Measurements from ENCODE around the gene RSPH10B. TPM values are rescaled to one million over a fixed set of nuclear protein-coding genes. Genes with fewer than 3 reads are reported as not detected.
"Not testable (repeated sequence)": the region's sequence is repeated elsewhere in the genome, so short reads cannot be mapped to it uniquely, and the experiment has no call there.

The RSPH10B gene
- total RNA-seq, 6 experiments from 2014 or later = 0.24 TPM; not detected in 5

DNA sequence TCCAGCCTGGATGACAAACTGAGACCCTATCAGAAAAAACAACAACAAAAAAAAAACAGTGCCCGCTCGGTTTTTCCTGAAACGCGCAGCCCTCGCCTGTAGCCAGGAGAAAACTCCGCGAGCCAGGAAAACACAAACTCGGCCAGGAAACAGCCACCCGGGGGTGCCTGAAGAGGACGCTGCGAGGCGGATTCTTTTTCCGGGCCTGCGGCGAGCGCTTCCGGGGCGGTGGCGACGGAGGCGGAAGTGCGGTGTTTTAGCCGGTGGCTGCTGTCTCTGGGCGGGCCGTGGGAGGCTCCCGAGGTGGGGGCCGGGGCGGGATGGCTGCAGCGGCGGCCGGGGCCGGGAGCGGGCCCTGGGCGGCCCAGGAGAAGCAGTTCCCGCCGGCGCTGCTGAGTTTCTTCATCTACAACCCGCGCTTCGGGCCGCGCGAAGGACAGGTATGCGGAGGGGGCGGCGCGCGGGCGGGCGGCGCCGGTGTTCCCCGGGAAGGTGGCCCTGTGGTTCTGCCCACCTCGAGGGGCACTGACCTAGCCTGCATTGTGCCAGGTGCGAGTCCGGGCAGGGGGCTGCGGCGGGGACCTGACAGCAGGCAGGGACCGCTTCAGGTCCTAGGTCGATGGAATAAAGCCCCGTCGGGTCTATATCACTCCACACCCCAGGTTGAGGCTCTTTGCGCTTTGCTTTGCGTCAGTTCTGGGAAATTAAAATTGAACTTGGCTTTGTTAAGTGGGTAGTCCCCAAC lies 71.8 kb downstream of the RSPH10B start, which contains the start of gene CCZ1:
CCZ1 (plus strand) TSS at position 254 of the 745 bp plus-strand sequence; CDS start at position 321, 67 bp downstream.
- TF ChIP-seq CTCF (IDR thresholded peaks at IDR 0.05) = peak; percentile 26; the same call in 1 of the 2 replicates
- H3K27ac Mint-ChIP-seq = peak within 1 kb of the TSS; percentile 83
- peak within 1 kb of the TSS; percentile 92 for H3K4me3 Mint-ChIP-seq
- peak; percentile 46 for DNase-seq
- not testable (repeated sequence) for H3K36me3 Mint-ChIP-seq (ENCODE audit: low read depth); H3K9me3 Mint-ChIP-seq; H3K27me3 Mint-ChIP-seq (ENCODE audit: insufficient read depth)
- peaks cover 10% of the 10 kb centered on the region; the same call in 1 of the 2 replicates for H3K4me1 Mint-ChIP-seq (ENCODE audit: low read depth)

- peak overlapping the region; percentile 70 for H3K4me3 Mint-ChIP-seq
Measured at GRCh38 chr7:5897369-5897919, 73.0 kb downstream of the RSPH10B start.

GRCh38 chr7:5892498-5892897 lies 78.0 kb downstream of the RSPH10B start:
- no peak overlapping the region for H3K27ac Mint-ChIP-seq
- H3K9me3 Mint-ChIP-seq = no peaks in the 10 kb centered on the region
- 0 out of 2 replicates have a peak, but pooled peaks cover 5% of the 10 kb centered on the region for H3K4me1 Mint-ChIP-seq (ENCODE audit: low read depth)
- no peak for DNase-seq
- H3K36me3 Mint-ChIP-seq (ENCODE audit: low read depth) = no peaks in the 10 kb centered on the region
- peaks cover 1% of the 10 kb centered on the region for H3K27me3 Mint-ChIP-seq (ENCODE audit: insufficient read depth)
- TF ChIP-seq CTCF (IDR thresholded peaks at IDR 0.05) = no peak
- H3K4me3 Mint-ChIP-seq = no peak overlapping the region

More at GRCh38 chr7:5897369-5897919, 73.0 kb downstream of the RSPH10B start:
- peaks cover 10% of the 10 kb centered on the region; the same call in 1 of the 2 replicates for H3K4me1 Mint-ChIP-seq (ENCODE audit: low read depth)
- DNase-seq; H3K27me3 Mint-ChIP-seq (ENCODE audit: insufficient read depth); H3K36me3 Mint-ChIP-seq (ENCODE audit: low read depth); H3K9me3 Mint-ChIP-seq: not testable (repeated sequence)
- H3K27ac Mint-ChIP-seq = peak overlapping the region; percentile 51; the same call in 1 of the 2 replicates

DNA sequence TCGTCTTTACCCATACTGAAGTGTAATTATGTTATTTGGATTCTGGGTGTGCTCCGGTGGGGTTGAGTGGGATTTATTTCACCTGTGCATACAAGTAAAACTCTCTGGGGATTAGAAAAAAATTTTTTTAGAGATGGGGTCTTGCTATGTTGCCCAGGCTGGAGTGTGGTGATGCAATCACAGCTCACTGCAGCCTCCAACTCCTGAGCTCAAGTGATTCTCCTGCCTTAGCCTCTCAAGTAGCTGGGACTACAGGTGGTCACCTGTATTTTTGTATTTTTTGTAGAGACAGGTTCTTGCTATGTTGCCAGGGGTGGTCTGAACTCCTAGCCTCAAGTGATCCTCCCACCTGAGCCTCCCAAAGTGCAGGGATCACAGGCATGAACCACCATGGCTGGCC lies 80.2 kb downstream of the RSPH10B start:
- not testable (repeated sequence) for H3K4me3 Mint-ChIP-seq; DNase-seq; H3K9me3 Mint-ChIP-seq; H3K36me3 Mint-ChIP-seq (ENCODE audit: low read depth); H3K27me3 Mint-ChIP-seq (ENCODE audit: insufficient read depth); H3K27ac Mint-ChIP-seq; H3K4me1 Mint-ChIP-seq (ENCODE audit: low read depth)

GRCh38 chr7:5888021-5888420 lies 82.5 kb downstream of the RSPH10B start:
- not testable (repeated sequence) for DNase-seq; H3K9me3 Mint-ChIP-seq; H3K27ac Mint-ChIP-seq; H3K36me3 Mint-ChIP-seq (ENCODE audit: low read depth); H3K4me1 Mint-ChIP-seq (ENCODE audit: low read depth); H3K27me3 Mint-ChIP-seq (ENCODE audit: insufficient read depth); H3K4me3 Mint-ChIP-seq

- not testable (repeated sequence) for H3K4me3 Mint-ChIP-seq; H3K4me1 Mint-ChIP-seq (ENCODE audit: low read depth); H3K27ac Mint-ChIP-seq; H3K36me3 Mint-ChIP-seq (ENCODE audit: low read depth); H3K27me3 Mint-ChIP-seq (ENCODE audit: insufficient read depth); H3K9me3 Mint-ChIP-seq; DNase-seq
Measured at GRCh38 chr7:5884431-5884830, 86.1 kb downstream of the RSPH10B start.

- H3K27ac Mint-ChIP-seq; H3K4me3 Mint-ChIP-seq; H3K36me3 Mint-ChIP-seq (ENCODE audit: low read depth); H3K27me3 Mint-ChIP-seq (ENCODE audit: insufficient read depth); DNase-seq; H3K9me3 Mint-ChIP-seq: not testable (repeated sequence)
- H3K4me1 Mint-ChIP-seq (ENCODE audit: low read depth) = peaks cover 10% of the 10 kb centered on the region
Measured at GRCh38 chr7:5880106-5880505, 90.4 kb downstream of the RSPH10B start.

GRCh38 chr7:5879591-5879990 lies 90.9 kb downstream of the RSPH10B start:
- not testable (repeated sequence) for H3K9me3 Mint-ChIP-seq; H3K27me3 Mint-ChIP-seq (ENCODE audit: insufficient read depth); H3K27ac Mint-ChIP-seq; H3K4me3 Mint-ChIP-seq; H3K36me3 Mint-ChIP-seq (ENCODE audit: low read depth); DNase-seq
- peaks cover 10% of the 10 kb centered on the region for H3K4me1 Mint-ChIP-seq (ENCODE audit: low read depth)

Other genes starting within 250 kb of the RSPH10B start
- 10 to 100 TPM; 30.5 to 34.5 (median 32.2) TPM for gene RNF216, start 189.0 kb downstream of the RSPH10B start, total RNA-seq (2021; fragmentation: NEBNext Ultra II Directional; extraction: Animal tissue kit (Norgen Biotek cat#: 25700))
- not detected for gene OCM, start 89.9 kb downstream of the RSPH10B start, total RNA-seq (2021; fragmentation: NEBNext Ultra II Directional; extraction: Animal tissue kit (Norgen Biotek cat#: 25700))
- gene CCZ1, start 72.0 kb downstream of the RSPH10B start, total RNA-seq (2021; fragmentation: NEBNext Ultra II Directional; extraction: Animal tissue kit (Norgen Biotek cat#: 25700)) = 10 to 100 TPM; 62.9 to 78.5 (median 73.8) TPM
- gene PMS2, start 38.4 kb upstream of the RSPH10B start, total RNA-seq (2021; fragmentation: NEBNext Ultra II Directional; extraction: Animal tissue kit (Norgen Biotek cat#: 25700)) = 10 to 100 TPM; 12.1 to 13.4 (median 12.8) TPM
- gene AIMP2, start 38.6 kb upstream of the RSPH10B start, total RNA-seq (2021; fragmentation: NEBNext Ultra II Directional; extraction: Animal tissue kit (Norgen Biotek cat#: 25700)) = 10 to 100 TPM; 36.2 to 47.2 (median 42.9) TPM
- gene ANKRD61, start 60.7 kb upstream of the RSPH10B start, total RNA-seq (2021; fragmentation: NEBNext Ultra II Directional; extraction: Animal tissue kit (Norgen Biotek cat#: 25700)) = under 1 TPM in 4 of 6 experiments, not detected in 2; 0.17 to 0.24 (median 0.19) TPM
- 100 to 1,000 TPM in 4 of 6 experiments, 10 to 100 TPM in 2; 90.4 to 103 (median 101) TPM for gene EIF2AK1, start 88.5 kb upstream of the RSPH10B start, total RNA-seq (2021; fragmentation: NEBNext Ultra II Directional; extraction: Animal tissue kit (Norgen Biotek cat#: 25700))
- 1 to 10 TPM; 4.4 to 6.5 (median 5.9) TPM for gene USP42, start 134.3 kb upstream of the RSPH10B start, total RNA-seq (2021; fragmentation: NEBNext Ultra II Directional; extraction: Animal tissue kit (Norgen Biotek cat#: 25700))